22Rv1 (cell line): ENCODE results near the gene CEP290.

Experiments
- H3K27ac ChIP-seq: fragments of 450-650 bp; 2 replicates; pipeline ENCODE4 v1.5.1; 2017
- ZFX ChIP-seq: fragments of 450-650 bp; IDR thresholded peaks from 2 replicates; pipeline ENCODE4 v1.6.1; 2017; ENCODE audit warnings: antibody characterized with exemption, borderline replicate concordance
- TF ChIP-seq, protein P1 (sequence below): fragments of 450-650 bp; IDR thresholded peaks from 2 replicates; pipeline ENCODE4 v1.5.1; 2017; ENCODE audit warnings: mild to moderate bottlenecking

CEP290 gene

DNA sequence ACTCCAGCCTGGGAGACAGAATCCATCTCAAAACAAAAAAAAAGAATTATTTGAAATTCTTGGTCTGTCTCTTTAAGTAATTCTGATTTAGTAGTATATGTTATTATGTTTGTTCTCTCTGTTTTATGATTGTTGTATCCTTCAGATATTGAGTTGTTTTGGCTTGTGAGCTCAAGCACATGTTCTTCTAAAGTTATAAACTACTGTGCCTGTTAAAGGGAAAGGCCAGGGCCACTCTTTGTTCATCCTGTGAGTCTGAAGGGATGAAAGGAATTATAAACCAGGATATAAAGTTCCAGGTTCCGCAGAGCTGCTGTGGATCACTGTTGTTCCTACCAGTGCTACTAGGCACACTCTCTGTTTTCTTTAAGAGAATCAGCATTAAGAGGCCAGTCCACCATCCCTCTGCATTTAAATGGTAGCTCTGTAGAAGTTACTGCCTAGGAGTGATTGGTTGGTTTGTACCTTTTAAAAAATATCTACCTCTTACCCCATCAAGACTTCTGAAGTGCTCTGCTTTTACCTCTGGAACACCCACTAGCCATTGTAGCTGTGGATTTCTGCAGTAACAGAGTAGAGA lies 14.3 kb upstream of the CEP290 start:
- TF ChIP-seq, protein P1, sequence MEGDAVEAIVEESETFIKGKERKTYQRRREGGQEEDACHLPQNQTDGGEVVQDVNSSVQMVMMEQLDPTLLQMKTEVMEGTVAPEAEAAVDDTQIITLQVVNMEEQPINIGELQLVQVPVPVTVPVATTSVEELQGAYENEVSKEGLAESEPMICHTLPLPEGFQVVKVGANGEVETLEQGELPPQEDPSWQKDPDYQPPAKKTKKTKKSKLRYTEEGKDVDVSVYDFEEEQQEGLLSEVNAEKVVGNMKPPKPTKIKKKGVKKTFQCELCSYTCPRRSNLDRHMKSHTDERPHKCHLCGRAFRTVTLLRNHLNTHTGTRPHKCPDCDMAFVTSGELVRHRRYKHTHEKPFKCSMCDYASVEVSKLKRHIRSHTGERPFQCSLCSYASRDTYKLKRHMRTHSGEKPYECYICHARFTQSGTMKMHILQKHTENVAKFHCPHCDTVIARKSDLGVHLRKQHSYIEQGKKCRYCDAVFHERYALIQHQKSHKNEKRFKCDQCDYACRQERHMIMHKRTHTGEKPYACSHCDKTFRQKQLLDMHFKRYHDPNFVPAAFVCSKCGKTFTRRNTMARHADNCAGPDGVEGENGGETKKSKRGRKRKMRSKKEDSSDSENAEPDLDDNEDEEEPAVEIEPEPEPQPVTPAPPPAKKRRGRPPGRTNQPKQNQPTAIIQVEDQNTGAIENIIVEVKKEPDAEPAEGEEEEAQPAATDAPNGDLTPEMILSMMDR, result no peak
- TF ChIP-seq ZFX, result no peak
- no peak overlapping the region for H3K27ac ChIP-seq

DNA sequence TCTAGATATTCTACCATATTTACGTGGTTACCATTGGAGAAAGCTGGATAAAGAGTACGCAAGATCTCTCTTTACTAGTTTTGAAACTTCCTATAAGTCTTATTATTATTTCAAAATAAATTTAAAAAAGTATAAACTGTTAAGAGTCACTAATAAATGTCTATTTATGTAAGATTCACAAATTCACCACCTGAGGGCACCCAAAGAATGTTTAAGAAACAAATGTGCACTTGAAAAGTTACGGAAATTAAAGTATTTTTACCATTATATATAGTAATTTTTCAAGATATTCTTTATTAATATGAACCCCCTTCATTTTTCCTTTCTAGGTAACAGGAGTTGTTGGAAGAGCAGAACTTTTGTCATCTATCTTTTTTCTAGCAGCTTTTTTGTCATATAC lies 12.1 kb upstream of the CEP290 start:
- H3K27ac ChIP-seq, result no peak overlapping the region
- no peak for TF ChIP-seq ZFX
- TF ChIP-seq, protein P1, result peak; percentile 71

DNA sequence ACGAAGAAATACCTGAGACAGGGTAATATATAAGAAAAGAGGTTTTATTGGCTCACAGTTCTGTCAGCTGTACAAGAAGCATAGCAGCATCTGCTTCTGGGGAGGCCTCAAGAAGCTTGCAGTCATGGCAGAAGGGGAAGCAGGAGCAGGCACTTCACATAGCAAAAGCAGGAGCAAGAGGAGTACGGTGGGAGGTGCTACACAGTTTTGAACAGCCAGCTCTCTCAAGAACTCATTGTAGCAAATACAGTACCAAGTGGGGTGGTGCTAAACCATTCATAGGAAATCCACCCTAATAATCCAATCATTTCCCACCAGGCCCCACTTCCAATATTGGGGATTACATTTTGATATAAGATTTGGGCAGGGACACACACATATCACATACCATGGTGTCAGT lies 8.2 kb upstream of the CEP290 start:
- H3K27ac ChIP-seq, result no peak overlapping the region
- no peak for TF ChIP-seq ZFX
- TF ChIP-seq, protein P1, result no peak

GRCh38 chr12:88145567-88146505 lies 3.9 kb upstream of the CEP290 start:
- TF ChIP-seq ZFX, result no peak
- TF ChIP-seq, protein P1, result no peak
- no peak overlapping the region for H3K27ac ChIP-seq

DNA sequence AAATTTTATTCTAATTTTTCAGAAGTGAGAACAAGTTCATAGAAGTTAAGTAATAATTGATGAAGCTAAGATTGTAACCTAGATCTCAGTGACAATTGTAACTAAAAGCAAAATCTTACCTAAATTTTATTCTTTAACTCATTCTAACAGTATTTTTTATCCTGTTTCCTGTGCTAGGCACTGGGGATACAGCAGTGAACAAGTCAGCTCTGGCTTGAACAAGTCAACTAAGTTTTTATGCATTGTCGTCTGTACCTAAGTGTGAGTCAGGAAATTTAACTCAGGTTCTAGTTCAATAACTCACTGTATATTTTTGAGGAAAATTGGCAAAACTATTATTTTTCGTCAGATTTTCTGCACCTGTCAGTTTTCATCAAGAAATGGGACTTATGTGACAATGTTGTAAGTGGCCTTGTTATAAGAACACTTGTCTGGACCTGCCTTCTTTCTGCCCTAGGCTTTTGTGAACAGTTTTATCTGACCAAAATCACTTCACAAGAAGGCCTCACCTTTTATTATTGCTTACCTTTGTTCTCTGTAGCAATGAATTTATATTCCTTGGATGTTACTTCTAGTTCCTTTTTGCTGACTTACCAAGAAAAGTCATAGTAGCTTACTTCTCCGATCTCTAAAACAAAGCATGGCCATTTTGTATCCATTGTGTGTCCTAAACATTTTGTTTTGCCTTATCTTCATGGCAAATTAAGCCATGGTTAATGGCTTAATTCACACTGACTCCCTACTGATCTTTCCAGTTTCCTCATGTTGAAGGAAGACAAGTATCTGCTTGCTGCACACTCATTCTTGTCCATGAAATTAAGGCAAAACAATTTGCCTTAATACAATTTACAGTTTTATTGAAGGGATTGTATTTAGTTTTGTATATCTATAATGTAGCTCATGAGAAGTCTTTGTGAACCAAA lies 2.9 kb upstream of the CEP290 start:
- TF ChIP-seq ZFX, result no peak
- TF ChIP-seq, protein P1, result no peak
- H3K27ac ChIP-seq, result no peak overlapping the region

GRCh38 chr12:88144037-88144436 lies 2.1 kb upstream of the CEP290 start:
- no peak for TF ChIP-seq ZFX
- TF ChIP-seq, protein P1, result no peak

More at GRCh38 chr12:88144037-88144436, 2.1 kb upstream of the CEP290 start:
- no peak overlapping the region for H3K27ac ChIP-seq
